Measurements from ENCODE around the gene KCNQ1.

The KCNQ1 gene

GRCh38 chr11:2534134-2534956 lies 89.5 kb downstream of the KCNQ1 start:
- DNase-seq (ENCODE audit: low read depth) = no peak

DNA sequence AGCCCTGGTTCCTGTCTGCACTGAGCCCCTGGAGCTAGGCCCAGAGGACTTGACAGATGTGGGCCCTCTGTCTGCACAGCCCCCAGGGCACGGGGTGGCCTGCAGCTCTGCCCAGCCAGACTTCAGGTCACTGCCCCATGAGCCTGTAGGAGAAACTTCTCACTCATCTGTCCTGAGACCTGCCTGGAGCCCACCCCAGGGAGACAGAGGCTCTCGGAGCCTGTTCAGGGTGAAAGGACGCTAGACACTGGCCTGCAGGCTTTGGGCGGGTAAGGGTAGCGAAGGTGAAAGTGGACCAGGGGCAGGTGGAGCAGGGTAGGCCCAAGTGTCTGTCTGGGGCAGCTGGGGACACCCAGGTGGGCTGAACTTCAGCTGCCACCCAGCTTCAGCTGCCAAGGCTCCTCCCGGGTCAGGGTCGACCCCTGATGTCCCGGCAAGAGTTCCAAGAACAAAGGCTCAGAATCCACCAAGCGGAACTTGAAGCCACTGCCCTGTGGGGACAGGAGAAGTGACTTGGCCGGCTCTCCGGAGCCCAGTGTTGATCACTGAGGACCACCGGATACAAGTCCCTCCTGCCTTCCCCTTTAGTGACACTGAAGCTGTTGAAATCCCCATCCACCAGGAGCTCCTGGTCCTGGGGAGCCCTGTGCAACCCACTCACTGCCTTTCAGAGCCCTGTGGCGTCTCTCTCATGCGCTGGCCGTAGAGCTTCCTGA lies 90.3 kb downstream of the KCNQ1 start:
- no peak for DNase-seq (ENCODE audit: low read depth)

- no peak for DNase-seq (ENCODE audit: low read depth)
Observed at GRCh38 chr11:2535673-2536439, 91.0 kb downstream of the KCNQ1 start.

DNA sequence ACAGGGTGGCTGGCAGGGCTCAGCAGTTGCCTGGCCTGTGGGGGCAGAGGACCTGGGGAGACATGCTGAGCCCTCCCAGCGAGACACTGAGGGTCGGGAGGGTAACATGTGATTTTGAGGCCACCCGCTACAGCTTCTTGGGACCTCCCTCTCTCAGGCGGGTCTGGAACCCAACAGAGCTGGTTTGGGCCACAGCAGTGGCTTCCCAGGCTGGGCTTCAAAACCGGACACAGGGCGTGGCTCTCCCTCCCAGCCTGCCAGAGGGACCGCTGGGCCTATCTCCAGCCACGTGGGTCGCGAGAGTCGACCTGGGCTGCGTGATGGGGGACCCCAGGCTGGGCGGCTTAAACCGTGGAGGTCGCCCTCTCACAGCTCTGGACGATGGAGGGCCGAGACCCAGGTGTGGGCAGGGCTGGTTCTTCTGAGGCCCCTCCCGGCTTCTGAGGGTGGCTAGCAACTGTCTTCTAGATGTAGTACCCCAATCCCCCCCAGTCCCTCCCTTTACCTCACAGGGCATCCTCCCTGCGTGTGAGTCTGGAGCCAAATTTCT lies 91.7 kb downstream of the KCNQ1 start:
- no peak for DNase-seq (ENCODE audit: low read depth)

DNA sequence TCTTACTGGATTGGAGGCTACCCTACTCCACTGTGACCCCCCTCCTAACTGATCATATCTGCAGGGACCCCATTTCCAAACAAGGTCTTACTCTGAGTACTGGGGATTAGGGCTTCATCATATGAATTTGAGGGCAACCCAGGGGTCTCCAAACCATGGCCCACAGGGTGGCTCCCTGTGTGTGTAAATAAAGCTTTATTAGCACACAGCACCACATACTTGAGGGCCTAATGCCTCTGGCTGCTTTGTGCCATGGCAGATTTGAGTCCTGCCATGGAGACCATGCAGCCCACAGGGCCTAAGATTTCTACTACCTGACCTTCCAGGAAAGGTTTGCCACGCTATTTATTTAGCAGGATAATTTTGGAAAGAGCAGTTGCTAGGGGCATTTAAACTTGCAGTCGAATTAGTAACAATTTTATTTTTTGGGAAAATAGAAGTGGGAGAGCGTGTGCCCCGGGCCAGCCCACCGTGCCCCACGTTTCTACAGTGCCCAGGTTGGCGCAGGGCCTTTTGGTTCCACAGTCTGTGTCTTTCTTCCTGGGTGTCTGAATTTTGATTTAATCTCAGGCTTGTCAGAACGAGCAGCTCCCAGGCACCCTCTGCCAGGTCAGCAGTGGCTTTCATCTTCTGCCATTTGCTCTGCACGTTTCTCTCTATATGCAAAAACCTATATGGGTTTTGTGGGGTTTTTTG lies 92.3 kb downstream of the KCNQ1 start:
- no peak for DNase-seq (ENCODE audit: low read depth)

DNA sequence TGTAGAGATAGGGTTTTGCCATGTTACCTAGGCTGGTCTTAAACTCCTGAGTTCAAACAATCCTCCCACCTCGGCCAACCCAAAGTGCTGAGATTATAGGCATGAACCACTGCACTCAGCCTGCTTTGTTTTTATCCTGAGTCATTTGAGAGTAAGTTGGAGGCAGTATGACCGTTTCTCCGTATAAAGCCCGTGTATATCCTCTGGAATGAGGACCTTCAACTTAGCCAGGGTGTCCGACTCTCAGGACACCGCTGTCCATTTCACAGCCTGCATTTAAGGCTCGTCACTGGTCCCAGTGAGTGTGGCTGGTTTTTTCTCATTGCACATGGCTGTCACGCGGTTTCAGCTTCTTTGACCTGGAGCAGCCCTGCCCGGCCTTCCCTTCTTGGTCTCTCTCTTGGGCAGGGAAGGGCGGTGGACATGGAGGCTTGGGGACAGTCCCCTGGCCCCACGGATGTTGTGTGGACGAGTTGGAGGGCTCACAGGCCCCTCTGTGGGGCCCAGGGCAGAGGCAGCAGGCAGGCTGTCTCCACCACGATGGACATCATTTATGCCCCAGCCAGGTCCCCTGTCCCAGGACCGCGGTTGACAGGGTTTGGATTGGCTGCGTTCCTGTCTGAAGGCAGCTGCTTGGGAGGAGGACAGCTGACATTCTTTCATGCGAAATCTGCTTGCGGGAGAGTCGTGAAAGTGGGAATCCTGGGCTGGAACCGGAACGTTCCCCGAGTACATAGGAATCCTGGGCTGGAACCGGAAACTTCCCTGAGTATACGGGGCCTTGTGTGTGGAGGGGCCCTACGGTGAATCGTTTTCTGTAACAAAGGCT lies 93.3 kb downstream of the KCNQ1 start:
- no peak for DNase-seq (ENCODE audit: low read depth)

GRCh38 chr11:2538951-2539350 lies 94.1 kb downstream of the KCNQ1 start:
- no peak for DNase-seq (ENCODE audit: low read depth)

GRCh38 chr11:2539371-2540222 lies 94.8 kb downstream of the KCNQ1 start:
- DNase-seq (ENCODE audit: low read depth) = no peak

DNA sequence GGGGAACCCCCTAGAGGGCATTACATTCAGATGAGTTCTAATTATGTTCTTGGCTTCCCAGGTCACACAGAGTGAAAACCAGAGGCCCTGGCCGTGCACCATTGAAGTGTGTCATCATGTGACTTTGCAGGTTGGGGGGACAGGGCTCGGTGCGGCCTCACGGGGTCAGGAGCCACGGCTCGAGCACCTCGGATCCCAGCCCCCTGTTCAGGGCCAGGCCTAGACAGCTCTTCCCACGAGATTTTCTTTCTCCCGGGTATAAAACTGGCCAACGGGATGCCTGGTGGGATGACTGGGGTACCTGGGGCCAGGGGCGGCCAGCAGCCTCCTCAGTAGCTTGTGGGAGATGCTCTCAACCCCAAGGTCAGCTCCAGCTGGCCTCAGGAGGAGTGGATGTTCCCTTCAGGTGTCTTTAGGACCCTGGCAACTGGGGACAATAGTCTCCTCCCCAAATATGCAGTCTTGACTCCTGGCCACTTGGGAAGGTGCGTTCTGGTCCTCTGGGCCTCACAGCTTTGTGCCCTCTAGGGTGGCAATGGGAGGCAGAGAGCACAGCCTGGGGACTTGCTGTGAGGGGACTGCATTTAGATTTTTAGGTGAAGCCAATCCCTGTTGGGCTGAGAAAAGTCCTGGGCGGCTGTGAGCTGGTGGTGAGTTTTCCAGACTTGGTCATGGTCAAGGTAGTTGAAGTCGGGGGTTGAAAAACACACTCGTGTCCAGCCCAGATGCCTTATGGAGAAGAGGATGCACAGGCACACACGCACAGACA lies 95.6 kb downstream of the KCNQ1 start:
- DNase-seq (ENCODE audit: low read depth) = no peak

DNA sequence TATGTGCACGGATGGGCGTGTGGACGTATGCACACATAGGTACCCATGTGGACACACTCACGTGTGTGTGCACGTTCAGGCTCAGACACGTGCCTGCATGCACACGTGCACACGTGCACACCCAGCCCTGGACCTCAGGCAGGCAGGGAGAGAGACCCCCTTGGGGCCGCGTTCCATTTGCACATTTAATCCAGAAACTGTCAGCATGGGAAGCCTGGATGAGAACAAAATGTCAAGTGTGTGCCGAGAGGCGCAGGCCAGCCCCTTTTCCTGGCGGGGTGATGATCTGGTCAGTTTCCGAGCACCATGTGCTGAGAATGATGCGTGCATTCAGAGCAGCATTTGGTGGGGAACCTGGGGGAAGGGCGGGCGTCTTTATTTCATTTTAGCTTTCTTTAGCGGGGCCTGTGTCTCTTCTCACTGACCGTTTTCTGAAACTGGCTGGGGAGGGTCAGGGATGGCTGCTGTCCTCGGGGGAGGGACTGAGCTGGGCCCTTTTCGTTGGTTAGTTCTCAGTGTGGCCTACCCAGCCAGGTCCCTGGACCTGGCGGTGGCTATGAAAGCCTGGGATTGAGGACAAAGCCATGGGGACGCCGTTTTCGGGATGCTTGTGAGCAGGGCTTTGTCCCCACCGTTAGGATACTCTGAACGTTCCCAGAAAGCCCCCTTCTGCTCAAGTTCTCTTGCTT lies 96.3 kb downstream of the KCNQ1 start:
- no peak for DNase-seq (ENCODE audit: low read depth)

- no peak for DNase-seq (ENCODE audit: low read depth)
Observed at GRCh38 chr11:2541881-2542361, 97.1 kb downstream of the KCNQ1 start.

DNA sequence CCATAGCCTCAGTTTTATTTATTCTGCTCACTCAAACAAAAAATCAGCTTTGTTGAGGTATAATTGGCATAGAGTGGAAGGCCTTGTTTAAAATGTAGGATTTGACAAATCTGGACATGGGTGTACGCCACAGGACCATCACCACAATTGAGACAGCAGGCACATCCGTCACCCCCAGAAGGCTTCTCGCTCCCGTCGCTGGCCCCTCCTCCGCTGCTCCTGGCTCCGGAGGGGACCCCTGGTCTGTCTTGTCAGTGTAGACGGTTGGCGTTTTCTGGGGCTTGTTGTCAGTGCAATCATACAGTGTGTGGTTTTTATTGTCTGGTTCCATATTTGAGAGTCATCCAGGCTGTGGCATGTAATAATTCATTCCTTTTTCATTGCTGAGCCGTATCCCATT lies 97.6 kb downstream of the KCNQ1 start:
- no peak for DNase-seq (ENCODE audit: low read depth)

DNA sequence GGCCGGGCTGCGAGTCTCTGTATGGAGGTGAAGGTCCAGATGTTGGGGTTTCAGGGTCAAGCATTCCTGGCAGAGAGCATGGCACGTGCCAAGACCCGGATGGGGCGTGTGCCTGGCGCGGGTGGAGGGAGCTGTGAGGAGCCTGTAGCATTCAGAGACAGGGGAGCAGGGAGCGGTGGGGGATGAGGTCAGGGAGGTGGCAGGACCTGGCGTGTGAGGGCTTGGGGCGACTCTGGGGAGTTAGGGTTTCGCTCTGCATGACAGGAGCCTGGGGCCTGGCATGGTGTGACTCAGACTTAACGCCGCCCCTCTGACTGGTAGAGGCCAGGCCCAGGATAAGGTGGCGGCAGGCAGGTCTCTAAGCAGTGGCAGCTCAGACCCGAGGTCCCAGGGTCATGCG lies 103.0 kb downstream of the KCNQ1 start:
- no peak for DNase-seq (ENCODE audit: low read depth)

GRCh38 chr11:2548596-2548995 lies 103.8 kb downstream of the KCNQ1 start:
- DNase-seq (ENCODE audit: low read depth) = no peak

DNA sequence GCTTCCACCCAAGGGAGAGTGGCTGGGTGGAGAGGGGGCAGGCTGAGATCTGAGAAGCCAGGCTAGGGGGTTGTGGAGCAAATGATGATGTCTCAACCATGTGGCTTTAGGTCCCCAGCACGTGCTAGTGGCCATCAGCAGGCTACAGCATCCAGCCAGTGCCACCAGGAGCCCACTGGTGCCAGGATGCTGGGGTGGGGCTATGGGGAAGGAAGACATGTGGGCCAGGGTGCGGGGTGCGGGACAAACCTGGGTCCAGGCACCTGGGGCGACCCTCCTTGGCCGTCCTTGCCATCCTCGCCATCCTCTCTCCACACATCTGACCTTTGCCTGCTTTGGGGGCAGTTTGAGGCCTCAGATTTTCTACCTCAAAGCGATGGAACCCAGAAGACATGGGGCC lies 104.3 kb downstream of the KCNQ1 start:
- no peak for DNase-seq (ENCODE audit: low read depth)

- DNase-seq (ENCODE audit: low read depth) = no peak
Observed at GRCh38 chr11:2549491-2549875, 104.7 kb downstream of the KCNQ1 start.

DNA sequence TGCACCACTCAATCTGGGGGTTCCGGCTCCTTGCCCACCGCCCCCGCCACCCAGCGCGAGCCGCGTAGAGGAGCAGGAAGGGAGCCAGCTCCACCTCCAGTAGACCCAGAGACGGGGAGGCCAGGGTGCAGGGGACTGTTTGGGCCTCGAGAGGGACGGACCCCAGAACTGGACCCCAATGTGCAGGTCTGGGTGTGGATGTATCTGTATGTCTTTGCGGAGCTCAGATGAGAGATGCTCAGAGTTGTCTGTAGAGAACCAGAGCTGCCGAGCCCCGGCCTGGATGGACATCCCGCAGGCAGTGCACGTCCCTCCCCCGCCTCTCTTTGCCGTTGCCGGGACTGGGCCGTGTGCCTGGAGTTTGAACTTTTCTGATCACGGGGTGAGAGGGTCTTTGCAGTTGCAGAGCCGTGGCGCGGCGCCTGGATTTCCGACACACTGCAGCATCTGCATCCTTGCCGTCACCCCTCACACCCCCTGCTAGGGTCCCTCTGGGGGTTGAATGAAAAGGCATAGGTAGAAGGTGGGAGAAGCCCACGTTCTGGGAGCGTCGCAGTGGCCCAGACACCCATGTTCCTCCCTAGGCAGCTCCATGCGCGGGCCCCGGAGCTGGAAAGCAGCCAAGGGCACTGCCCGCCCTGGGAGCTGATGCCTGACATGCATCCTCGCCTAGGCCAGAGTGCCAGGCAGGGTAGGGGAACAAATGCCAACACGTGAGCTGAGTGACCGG lies 105.2 kb downstream of the KCNQ1 start:
- no peak for DNase-seq (ENCODE audit: low read depth)

GRCh38 chr11:2550606-2550970 lies 105.8 kb downstream of the KCNQ1 start:
- no peak for DNase-seq (ENCODE audit: low read depth)

All from activated T-helper 1 cell treated with Interleukin-2 at 50 U/mL for 16 hours (primary cell).